ENCODE measurements around the gene GALNT15.

GALNT15 gene

DNA sequence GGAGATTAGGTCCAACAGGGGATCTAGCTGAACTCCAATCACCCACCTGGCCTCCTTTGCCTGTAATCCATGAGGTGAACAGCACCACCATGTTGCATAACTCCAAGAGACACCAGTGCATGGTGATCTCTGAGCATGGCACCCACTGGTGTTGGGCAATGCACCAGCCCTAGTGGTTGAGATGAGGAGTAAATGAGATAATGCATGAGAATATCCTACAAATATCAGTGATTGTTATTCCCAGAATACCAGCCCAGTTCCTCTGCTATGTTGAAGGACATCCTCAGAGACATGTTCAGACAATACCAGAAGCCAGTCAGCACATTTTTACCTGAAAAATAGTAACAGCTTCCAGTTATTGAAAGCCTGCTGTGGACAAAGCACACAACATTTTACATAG, 14.7 kb downstream of the GALNT15 start:
- DNase-seq, result no peak

DNA sequence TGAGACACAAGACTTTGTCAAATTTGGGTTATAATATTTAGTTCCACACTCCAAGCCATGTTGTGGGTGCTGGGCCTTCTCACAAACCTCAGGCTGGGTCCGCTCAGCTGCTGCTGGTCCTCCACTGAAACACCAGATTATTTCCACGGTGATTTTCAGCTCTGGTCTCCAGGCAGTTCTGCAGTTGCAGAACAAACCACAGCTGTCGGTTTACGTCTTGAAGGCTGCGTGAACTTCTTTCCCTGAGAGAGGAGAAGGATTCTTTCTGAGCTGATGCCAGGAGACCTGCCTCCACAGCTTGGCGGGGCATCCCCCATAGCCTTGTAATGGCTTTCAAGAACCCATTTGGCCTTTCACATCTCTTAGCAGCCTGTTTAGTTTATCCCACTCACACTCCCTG, 16.2 kb downstream of the GALNT15 start:
- no peak for DNase-seq

- DNase-seq, result no peak
Measured at GRCh38 chr3:16191591-16191990, 17.1 kb downstream of the GALNT15 start.

GRCh38 chr3:16192176-16192811, 17.8 kb downstream of the GALNT15 start:
- no peak for DNase-seq

DNA sequence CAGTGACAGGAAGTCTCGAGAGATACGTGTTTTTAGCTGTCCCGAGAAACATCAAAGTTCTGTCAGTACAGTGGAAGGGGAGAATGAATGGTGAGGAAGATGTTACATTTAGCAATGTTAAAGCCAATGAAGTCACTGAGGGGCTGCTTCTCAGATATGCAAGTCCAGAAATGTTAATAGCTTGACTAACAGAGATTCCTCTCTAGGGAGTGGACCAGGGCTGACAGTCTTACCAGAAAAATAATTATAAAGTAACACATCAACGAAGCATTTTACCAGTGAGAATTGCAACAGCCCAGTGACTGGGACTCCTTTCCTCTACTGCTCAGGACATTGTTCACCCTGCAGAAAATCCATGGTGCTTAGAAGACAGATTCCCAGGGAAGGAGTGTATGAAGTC, 23.9 kb downstream of the GALNT15 start:
- no peak for DNase-seq

DNA sequence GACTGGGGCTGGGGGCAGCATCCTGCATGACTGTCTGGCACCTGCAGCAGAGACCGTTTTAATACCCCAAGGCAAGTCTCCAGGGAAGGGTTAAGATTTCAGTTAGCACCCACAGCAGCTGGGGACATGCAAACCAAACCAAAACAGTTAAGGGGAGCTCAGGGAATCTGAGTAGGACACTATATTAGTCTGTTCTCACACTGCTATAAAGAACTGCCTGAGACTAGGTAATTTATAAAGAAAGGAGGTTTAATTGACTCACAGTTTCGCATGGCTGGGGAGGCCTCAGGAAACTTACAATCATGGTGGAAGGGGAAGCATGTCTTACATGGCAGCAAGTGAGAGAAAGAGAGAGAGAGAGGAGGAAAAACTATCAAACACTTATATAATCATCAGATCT, 25.3 kb downstream of the GALNT15 start:
- DNase-seq, result no peak

DNA sequence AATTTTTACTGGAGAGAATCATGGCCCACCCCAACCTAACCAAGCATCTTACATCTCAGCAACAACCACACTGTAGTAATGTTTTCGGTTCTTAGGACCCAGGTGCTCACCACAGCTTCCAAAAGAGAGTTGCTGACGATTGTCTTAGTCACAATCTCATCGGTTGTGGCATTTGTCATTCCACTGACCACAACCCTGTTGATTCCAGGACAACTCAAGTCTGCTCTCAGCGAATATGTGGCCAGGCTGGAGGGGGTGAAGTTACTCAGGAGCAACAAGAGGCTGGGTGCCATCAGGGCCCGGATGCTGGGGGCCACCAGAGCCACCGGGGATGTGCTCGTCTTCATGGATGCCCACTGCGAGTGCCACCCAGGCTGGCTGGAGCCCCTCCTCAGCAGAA, 25.9 kb downstream of the GALNT15 start:
- DNase-seq, result no peak

- no peak for DNase-seq
Measured at GRCh38 chr3:16203031-16203430, 28.6 kb downstream of the GALNT15 start.

GRCh38 chr3:16203671-16204629, 29.5 kb downstream of the GALNT15 start:
- DNase-seq, result no peak

DNA sequence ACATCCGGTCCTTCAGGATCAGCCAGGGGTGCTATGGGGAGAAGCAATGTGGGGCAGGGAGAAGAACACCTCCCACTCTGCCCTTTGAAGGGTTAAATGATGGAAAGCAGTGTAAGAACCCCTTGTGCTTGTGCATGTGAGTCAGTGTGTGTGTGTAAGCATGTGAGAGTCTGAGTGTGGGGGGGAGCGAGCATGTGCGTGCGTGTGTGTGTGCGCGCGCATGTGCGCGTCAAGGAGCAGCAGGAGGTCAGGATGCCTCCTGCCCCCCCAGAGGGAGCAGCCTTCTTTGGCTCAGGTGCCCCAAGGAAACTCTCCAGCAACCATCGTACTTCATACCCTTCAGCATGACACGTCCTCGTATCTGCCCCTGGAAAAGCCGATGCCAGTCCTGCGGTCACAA, 30.3 kb downstream of the GALNT15 start:
- DNase-seq, result no peak

GRCh38 chr3:16205156-16205870, 30.8 kb downstream of the GALNT15 start:
- DNase-seq, result no peak

DNA sequence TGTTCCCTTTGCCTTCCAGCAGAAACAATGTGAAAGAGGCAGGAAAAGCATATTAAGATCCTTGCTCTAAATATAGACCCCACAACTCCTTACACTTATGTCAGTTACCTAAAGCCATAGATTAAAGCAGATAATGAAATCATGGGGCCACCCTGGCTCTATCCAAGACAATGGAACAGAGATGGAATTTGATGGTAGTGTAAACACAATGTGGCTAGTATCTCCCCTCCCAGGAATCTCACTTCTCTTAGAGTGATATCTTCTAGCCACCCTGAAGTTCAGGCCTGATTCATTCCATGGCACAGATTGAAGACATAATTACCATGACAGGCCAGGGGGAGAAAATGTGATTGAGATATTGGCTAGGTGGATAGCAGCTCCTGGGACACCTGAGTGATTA, 32.6 kb downstream of the GALNT15 start:
- DNase-seq, result no peak

DNA sequence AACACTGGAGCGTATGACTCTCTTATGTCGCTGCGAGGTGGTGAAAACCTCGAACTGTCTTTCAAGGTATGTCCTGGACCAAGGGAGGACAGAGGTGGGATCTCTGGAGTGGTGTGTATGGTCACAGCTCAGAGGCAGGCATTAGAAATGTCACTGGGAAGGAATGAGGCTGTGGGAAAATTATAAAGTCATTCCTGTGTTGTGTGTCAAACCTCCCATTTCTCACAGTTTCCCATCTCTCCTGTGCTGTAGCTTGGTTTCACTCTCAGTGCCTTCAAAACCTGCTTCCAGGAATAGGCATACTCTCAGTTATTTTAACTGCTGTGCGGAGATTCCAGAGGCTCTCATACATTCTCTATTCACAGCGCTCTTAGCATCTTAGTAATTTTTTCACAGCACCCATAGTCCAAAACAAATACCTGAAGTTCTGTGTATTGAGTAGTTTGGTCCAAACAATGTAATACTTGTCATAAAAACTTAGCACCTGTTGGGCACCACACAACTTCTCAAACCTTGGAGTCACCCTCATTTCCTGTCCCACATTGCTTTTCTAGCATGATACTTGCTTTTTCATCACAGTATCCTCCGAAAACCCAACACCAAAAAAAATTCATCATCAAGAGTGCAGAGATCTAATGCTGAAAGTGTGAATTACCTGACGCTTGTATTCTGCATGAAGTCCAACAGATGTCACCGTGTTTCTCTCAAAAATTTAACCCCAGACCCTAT, 36.9 kb downstream of the GALNT15 start:
- DNase-seq, result no peak

- no peak for DNase-seq
Measured at GRCh38 chr3:16214366-16214765, 39.9 kb downstream of the GALNT15 start.

DNA sequence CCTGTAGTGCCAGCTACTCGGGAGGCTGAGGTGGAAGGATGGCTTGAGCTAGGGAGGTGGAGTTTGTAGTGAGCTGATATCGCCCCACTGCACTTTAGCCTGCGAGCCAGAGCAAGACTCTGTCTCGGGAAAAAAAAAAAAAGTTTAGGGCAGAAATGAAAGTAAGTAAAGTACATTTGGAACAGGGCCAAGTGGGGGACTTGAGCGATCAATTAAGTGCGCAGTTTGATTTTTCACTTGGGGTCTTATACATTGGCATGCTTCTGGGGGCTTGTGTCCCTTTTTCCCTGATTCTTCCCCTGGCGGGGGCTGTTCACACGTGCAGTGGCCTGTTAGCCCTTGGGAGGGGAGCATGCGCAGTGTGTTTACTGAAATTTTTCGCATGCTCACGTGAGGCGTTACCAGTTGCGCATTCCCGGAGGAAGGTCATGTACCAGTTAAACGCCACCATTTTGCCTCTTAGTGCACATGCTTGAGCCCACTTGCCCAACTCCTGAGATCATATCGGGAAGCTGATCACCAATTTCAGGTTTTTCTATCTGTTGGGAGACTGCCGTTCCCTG, 42.0 kb downstream of the GALNT15 start:
- no peak for DNase-seq

DNA sequence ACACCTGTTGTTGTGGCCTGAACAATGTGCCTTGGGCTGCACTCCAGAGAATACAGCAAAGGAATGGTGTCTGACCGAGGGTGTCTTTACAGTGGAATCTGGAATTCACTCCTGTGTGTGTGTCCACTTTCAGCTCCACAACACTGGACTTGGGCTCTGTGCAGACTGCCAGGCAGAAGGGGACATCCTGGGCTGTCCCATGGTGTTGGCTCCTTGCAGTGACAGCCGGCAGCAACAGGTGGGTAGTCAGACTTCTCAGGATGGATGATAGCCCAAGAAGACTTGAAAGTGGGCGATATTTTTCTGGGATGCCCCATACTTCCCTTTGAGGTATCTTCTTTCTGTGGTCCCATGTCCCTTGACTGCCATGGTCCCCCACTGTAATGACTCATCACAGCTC, 45.3 kb downstream of the GALNT15 start:
- DNase-seq, result no peak

- DNase-seq, result no peak
Measured at GRCh38 chr3:16221990-16222389, 47.5 kb downstream of the GALNT15 start.

- DNase-seq, result no peak
Measured at GRCh38 chr3:16222547-16222946, 48.1 kb downstream of the GALNT15 start.

DNA sequence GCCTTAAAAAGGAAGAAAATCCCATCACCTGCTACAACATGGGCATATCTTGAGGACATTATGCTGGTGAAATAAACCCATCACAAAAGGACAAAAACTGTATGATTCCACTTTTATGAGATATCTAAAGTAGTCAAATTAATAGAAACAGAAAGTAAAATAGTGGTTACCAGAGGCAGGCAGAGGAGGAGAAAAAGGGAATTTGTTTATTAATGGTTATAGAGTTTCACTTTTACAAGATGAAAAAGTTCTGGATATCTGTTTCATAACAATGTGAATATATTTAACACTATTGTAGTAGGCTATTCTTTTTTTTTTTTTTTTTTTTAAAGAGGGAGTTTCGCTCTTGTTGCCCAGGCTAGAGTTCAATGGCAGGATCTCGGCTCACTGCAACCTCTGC, 49.8 kb downstream of the GALNT15 start:
- DNase-seq, result no peak

DNA sequence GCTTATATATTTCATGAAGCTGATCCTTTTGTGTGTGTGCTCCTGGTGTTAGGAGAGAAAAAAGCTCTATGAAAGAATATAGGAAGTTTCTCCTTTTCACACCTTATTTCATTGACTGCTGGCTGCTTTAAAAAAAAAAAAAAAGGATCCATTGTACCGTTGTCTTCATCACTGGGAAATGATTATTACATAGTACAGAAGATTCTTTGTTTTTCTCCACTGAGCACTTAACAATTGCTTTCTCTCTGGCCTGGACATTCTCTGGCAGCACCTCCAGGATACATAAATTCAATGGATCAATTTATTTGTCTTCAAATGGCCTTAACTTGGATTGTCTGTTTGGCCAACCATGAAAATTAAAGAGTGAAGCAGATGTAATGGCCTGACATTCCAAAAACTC, 53.1 kb downstream of the GALNT15 start:
- DNase-seq, result no peak

DNA sequence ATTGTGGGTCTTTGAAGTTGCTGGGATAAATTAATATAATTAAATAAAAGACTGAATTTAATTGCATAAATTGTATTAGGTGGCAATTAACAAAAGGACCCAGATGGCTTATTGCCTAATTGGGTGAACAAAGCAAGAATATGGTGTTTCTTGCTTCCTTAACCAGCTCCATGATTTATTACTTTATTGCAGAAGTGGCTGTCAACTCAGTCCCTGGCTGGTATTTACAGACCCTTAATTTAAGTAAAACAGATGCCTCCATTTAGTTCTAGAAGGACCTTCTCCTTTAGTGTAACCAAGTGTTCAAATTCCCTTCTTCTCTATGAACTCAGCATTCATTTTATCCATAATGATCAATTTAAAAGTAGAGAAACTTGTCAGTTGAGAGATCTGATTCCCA, 55.2 kb downstream of the GALNT15 start:
- no peak for DNase-seq

DNA sequence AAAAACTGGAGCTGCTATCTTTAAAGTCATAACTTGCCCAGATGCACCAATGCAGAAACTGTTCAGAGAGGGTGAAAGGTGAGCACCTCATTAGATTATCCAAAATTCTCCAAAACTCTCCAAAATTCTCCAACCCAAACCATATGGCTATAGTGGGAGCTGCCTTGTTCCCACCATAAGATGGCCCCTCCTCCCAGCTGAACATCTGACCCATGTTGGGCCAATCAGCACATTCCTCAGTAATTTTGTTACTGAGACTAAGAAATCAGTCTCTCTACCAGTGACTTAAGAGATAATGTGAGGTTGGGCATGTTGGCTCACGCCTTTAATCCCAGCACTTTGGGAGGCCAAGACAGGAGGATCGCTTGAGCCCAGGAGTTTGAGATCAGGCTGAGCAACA, 57.5 kb downstream of the GALNT15 start:
- DNase-seq, result no peak

- no peak for DNase-seq
Measured at GRCh38 chr3:16233806-16234205, 59.3 kb downstream of the GALNT15 start.
